ENCODE results near the gene SNX5. TPM values are rescaled to one million over a fixed set of nuclear protein-coding genes. Genes with fewer than 3 reads are reported as not detected.

Gene SNX5
- total RNA-seq, 1 experiment from 2014 or later: 170 TPM

DNA sequence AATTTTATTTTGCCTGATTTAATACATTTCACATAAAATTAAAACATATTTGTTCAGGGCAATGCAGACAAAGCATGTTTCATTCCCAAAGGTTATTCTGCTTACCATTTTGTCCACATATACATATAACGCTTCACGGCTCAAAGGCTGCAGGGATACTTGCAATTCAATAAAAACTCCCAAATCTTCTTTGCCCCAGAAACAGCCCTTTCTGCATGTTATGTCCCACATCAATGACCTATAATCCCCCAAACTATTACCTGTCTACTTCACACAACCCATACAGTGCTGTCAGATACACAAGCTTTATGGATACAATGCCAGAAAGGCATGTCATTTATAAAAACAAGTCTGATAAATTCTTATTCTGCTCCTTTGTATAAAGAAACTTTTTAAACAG, 20.2 kb downstream of the SNX5 start:
- TF ChIP-seq, protein P1, sequence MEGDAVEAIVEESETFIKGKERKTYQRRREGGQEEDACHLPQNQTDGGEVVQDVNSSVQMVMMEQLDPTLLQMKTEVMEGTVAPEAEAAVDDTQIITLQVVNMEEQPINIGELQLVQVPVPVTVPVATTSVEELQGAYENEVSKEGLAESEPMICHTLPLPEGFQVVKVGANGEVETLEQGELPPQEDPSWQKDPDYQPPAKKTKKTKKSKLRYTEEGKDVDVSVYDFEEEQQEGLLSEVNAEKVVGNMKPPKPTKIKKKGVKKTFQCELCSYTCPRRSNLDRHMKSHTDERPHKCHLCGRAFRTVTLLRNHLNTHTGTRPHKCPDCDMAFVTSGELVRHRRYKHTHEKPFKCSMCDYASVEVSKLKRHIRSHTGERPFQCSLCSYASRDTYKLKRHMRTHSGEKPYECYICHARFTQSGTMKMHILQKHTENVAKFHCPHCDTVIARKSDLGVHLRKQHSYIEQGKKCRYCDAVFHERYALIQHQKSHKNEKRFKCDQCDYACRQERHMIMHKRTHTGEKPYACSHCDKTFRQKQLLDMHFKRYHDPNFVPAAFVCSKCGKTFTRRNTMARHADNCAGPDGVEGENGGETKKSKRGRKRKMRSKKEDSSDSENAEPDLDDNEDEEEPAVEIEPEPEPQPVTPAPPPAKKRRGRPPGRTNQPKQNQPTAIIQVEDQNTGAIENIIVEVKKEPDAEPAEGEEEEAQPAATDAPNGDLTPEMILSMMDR (IDR thresholded peaks at IDR 0.05; ENCODE audit: unreplicated experiment): no peak
- Mint-ChIP-seq H3K9me3 (ENCODE audit: unreplicated experiment) (no peaks in the 10 kb centered on the region), H3K27ac (ENCODE audit: low read depth, unreplicated experiment) (no peak overlapping the region), H3K27me3 (ENCODE audit: insufficient read depth, unreplicated experiment) (no peaks in the 10 kb centered on the region), H3K36me3 (ENCODE audit: insufficient read depth, unreplicated experiment) (peaks cover 100% of the 10 kb centered on the region), H3K4me1 (ENCODE audit: insufficient read depth, unreplicated experiment) (peaks cover 4% of the 10 kb centered on the region), H3K4me3 (ENCODE audit: unreplicated experiment) (no peak overlapping the region)
- no TSS peak for BruUV-seq (replicated peaks)
- DNase-seq (ENCODE audit: unreplicated experiment): no peak
- CTCF ChIA-PET: interaction anchor here (0.6 to 2.7 kb wide), 12 partner anchors 11 to 1253 kb away, joined by 3 to 16 read pairs (median 4); no protein-coding TSS in a partner anchor
- intact Hi-C loops (cut with micrococcal nuclease): no loop called here
- POLR2A ChIA-PET: interaction anchor here (0.9 to 3.1 kb wide), 8 partner anchors 10 to 379 kb away, joined by 3 to 19 read pairs (median 5); partner anchors contain the start of genes DSTN and MGME1

DNA sequence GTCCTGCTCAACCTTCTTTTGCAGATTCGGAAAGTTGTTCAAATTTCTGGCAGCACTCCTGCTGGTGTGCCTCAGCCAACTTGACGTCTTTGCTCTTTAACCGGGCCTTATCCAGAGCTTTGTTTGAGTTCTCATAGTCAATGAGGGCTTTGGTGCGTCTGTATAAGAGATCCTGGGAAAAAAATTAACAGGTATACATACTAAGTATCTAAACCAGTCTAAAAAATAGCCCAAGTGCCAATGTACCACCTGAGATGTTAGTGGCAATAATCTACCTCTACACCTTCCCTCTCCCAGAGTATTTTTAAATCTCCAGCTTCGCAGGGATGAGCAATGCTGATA, 21.1 kb downstream of the SNX5 start:
- Mint-ChIP-seq H3K27ac (ENCODE audit: low read depth, unreplicated experiment) (no peak overlapping the region), H3K27me3 (ENCODE audit: insufficient read depth, unreplicated experiment) (no peaks in the 10 kb centered on the region), H3K9me3 (ENCODE audit: unreplicated experiment) (no peaks in the 10 kb centered on the region), H3K4me3 (ENCODE audit: unreplicated experiment) (no peak overlapping the region), H3K4me1 (ENCODE audit: insufficient read depth, unreplicated experiment) (no peaks in the 10 kb centered on the region), H3K36me3 (ENCODE audit: insufficient read depth, unreplicated experiment) (peaks cover 100% of the 10 kb centered on the region)
- DNase-seq (ENCODE audit: unreplicated experiment): no peak
- ChIA-PET POLR2A (interaction anchor here (0.8 to 3.1 kb wide), 6 partner anchors 9 to 378 kb away, joined by 3 to 19 read pairs (median 4); partner anchors contain the start of genes DSTN and MGME1), CTCF (interaction anchor here (1.3 to 2.0 kb wide), 3 partner anchors 10 to 49 kb away, joined by 4 to 6 read pairs (median 5); no protein-coding TSS in a partner anchor)
- no TSS peak for BruUV-seq (replicated peaks)
- intact Hi-C loops (cut with micrococcal nuclease): no loop called here
- TF ChIP-seq, protein P1 (IDR thresholded peaks at IDR 0.05; ENCODE audit: unreplicated experiment): no peak

DNA sequence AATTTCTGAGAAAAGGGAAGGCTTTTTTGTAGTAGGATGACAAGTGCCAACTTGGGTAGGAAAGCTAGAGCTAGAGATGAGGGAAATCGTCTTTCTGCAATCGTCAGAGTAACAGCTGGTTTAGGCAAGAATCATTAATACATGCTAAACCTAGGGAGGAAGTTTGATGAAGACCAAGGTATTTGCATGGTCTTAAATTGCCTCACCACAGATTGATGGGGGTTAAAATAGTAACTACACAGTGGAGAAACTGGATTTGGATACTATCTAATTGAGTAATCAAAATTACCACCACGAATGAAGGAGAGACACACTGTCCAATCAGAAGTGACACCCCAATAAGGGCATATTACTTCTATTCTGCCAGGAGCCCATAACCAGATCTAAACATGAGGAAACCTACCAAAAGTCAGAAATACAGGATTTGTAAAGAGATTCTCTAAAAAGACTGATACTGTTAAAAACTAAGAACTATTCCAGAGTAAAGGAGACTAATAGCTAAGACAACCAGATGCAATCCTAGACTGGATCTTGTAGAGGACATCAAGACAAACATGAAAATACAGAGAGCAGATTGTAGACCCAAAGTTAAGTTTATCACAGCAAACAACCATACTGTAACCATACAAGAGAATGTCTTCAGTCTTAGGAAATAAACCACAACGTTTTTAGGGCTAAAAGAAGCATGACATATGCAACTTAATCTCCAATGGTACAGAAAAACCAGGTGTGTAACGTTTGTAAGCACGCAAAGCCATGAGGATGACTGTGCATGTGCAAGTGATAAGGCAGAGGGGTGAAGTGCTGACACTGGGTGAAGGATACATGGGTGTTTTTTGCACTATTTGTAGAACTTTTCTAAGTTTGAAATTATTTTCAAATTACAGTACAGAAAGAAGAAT, 21.8 kb downstream of the SNX5 start:
- Mint-ChIP-seq H3K27me3 (ENCODE audit: insufficient read depth, unreplicated experiment) (no peaks in the 10 kb centered on the region), H3K4me3 (ENCODE audit: unreplicated experiment) (no peak overlapping the region), H3K4me1 (ENCODE audit: insufficient read depth, unreplicated experiment) (no peaks in the 10 kb centered on the region), H3K9me3 (ENCODE audit: unreplicated experiment) (no peaks in the 10 kb centered on the region), H3K27ac (ENCODE audit: low read depth, unreplicated experiment) (peak overlapping the region; percentile 22), H3K36me3 (ENCODE audit: insufficient read depth, unreplicated experiment) (peaks cover 100% of the 10 kb centered on the region)
- TF ChIP-seq, protein P1 (IDR thresholded peaks at IDR 0.05; ENCODE audit: unreplicated experiment): no peak
- CTCF ChIA-PET: interaction anchor here (0.6 to 2.0 kb wide), 3 partner anchors 10 to 93 kb away, joined by 4 to 6 read pairs (median 5); no protein-coding TSS in a partner anchor
- intact Hi-C loops (cut with micrococcal nuclease): no loop called here
- DNase-seq (ENCODE audit: unreplicated experiment): no peak
- POLR2A ChIA-PET: interaction anchor here (0.6 to 3.1 kb wide), 7 partner anchors 8 to 377 kb away, joined by 3 to 19 read pairs (median 3); partner anchors contain the start of gene MGME1
- no TSS peak for BruUV-seq (replicated peaks)

DNA sequence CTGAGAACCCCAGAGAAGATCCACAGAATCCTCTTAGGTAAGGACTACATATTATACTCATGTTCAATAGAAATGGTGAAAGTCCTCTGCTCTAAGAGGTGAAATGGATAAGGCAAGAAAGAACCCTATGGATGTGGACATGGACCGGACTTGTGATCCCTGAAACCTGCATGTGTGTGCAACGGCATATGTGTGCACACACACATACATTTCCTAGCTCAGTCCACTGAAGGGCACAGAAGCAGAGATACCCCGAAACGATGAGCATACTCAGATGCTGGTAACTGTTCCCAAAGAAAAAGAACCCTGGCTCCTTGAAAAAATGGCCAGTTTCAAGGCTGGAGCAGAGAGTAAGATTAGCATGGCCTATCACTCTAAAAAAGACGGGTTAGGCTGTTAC, 22.6 kb downstream of the SNX5 start:
- no peaks in the 10 kb centered on the region for H3K9me3 Mint-ChIP-seq (ENCODE audit: unreplicated experiment)
- TF ChIP-seq, protein P1 (IDR thresholded peaks at IDR 0.05; ENCODE audit: unreplicated experiment): no peak
- peaks cover 100% of the 10 kb centered on the region for H3K36me3 Mint-ChIP-seq (ENCODE audit: insufficient read depth, unreplicated experiment)
- BruUV-seq (replicated peaks): no TSS peak
- no peaks in the 10 kb centered on the region for H3K4me1 Mint-ChIP-seq (ENCODE audit: insufficient read depth, unreplicated experiment)
- intact Hi-C loops (cut with micrococcal nuclease): no loop called here
- DNase-seq (ENCODE audit: unreplicated experiment): no peak
- H3K27me3 Mint-ChIP-seq (ENCODE audit: insufficient read depth, unreplicated experiment): no peaks in the 10 kb centered on the region
- ChIA-PET POLR2A (interaction anchor here (0.6 to 1.5 kb wide), 7 partner anchors 8 to 446 kb away, joined by 3 to 4 read pairs (median 4); no protein-coding TSS in a partner anchor), CTCF (interaction anchor here (0.6 to 2.5 kb wide), 6 partner anchors 9 to 441 kb away, joined by 3 to 13 read pairs (median 4); no protein-coding TSS in a partner anchor)
- H3K4me3 Mint-ChIP-seq (ENCODE audit: unreplicated experiment): no peak overlapping the region
- peak overlapping the region; percentile 22 for H3K27ac Mint-ChIP-seq (ENCODE audit: low read depth, unreplicated experiment)

Measured in MCF 10A (cell line).